ENCODE measurements around the gene TTN. TPM values are rescaled to one million over a fixed set of nuclear protein-coding genes. Genes with fewer than 3 reads are reported as not detected.

Gene TTN
- total RNA-seq, 2 donors from 2014 or later: 6.4 to 6.7 TPM

DNA sequence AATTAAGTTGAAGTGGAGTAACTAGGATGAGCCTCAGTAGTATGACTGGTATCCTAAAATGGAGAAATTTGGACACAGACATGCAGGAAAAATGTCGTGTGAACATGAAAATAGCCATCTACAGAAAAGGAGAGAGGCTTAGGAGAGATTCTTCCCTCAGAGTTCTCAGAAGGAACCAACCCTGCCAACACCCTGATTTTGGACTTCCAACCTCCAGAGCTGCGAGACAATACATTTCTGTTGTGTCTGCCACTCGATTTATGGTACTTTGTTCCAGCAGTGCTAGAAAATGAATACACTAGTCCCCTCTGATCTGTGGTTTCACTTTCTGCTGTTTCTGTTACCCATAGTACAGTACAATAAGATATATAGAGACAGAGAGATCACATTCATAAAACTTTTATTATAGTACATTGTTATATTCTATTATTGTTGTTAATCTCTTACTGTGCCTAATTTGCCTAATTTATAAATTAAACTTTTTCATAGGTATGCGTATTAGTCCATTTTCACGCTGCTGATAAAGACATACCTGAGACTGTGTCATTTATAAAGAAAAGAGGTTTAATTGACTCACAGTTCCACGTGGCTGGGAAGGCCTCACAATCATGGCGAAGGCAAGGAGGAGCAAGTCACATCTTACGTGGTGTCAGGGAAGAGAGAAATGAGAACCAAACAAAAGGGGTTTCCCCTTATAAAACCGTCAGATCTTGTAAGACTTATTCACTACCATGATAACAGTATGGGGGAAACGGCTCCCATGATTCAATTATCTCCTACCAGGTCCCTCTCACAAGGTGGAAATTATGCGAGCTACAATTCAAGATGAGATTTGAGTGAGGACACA is 285.7 kb downstream of the TTN start:
- DNase-seq (ENCODE audit: low spot score): no peak
- intact Hi-C loops (cut with DNase I): no loop called here

DNA sequence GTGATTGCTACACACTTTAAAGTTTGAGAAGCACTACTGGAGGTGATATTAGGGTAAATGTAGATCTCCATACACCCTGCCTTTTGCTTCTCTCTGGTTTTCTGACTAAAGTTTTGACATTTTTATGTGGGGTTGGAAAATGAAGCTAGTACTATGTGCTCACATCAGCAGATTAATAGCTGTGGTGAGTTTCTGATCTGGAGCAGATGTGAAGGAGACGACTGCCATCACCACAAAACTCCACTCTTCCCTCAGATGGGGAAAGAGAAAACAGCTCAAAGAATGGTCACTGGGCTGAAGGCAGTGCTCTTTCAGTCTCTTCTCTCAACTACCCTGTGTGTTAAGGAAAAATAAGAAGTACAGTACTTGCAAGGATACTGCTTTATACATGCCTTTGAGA is 289.7 kb downstream of the TTN start:
- no peak for DNase-seq (ENCODE audit: low spot score)
- intact Hi-C loops (cut with DNase I): no loop called here

DNA sequence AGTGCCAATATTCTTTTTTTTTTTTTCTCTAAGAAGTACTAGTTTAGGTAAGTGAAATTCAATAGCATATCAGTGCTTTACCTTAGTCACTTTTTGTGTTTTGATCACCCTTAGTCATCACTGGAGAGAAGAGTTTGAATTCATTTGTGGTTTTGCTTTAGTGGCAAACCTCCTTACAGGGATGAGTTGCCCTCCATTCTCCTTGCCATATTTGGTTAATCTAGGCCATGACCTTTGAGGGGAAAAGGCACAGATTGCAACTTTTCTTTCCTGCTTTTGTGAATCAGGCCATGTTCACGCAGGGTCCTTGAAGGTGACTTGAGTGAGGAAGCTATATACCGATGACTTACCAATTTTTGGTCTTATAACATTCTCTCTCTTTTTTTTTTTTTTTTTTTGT is 292.6 kb downstream of the TTN start:
- DNase-seq (ENCODE audit: low spot score): no peak
- intact Hi-C loops (cut with DNase I): no loop called here

DNA sequence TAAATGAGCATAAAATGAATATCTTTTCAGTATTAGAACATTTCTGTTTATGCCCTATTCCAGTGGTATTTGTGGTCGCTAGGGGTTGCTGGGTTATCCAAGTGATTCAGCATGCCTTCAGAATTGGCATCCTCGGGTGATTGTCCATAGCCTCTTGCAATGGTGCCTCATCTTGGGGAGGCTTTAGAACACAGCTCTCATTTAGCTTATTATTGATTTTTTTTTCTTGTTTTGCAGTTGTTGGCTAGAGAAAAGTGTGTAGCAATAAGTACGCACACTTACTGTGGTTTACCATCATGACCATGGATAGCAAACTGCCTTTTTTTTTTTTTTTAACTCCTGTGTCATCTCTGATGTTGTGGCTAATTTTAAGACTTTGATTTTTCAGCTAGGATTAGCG is 293.3 kb downstream of the TTN start:
- intact Hi-C loops (cut with DNase I): no loop called here

GRCh38 chr2:178512484-178512883 is 294.7 kb downstream of the TTN start:
- no peak for DNase-seq (ENCODE audit: low spot score)
- intact Hi-C loops (cut with DNase I): no loop called here

More for the DNA sequence above, 293.3 kb downstream of the TTN start:
- DNase-seq (ENCODE audit: low spot score): no peak

DNA sequence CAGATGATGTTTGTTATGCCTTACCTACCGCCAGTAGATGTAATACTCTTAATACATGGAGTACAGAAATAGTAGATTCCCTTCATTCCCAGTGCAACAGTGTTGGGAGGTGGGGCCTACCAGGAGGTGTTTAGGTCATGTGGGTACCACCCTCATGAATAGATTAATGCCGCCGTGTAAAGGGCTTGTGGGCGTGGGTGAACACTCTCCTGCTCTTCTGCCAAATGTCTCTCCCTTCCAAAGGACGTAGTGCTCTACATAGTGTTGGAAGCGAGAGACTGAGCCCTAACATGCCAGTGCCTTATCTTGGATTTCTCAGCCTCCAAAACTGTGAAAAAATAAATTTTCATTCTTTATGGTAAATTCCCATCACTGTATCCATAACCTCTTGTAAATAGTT is 296.8 kb downstream of the TTN start:
- no peak for DNase-seq (ENCODE audit: low spot score)
- intact Hi-C loops (cut with DNase I): no loop called here

GRCh38 chr2:178508646-178509045 is 298.6 kb downstream of the TTN start:
- intact Hi-C loops (cut with DNase I): no loop called here
- DNase-seq (ENCODE audit: low spot score): no peak

DNA sequence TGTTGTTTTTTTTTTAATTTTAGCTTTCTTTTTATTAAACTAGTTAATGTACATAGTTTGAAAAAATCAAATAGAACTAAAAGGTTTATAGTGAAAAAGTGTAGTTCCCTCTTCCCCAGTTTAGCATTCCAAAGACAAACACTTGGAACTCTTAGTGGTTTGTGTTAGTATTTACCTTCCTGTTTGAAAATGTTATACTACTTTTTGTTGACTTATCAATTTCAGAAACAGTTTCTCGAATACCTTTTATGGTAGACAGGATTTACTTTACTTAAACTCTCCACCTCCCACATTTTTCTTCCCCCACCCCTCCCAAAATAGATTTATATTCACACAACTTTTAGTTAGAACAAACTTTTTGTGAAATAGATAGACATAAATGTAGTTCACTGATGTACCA is 300.3 kb downstream of the TTN start:
- intact Hi-C loops (cut with DNase I): no loop called here
- DNase-seq (ENCODE audit: low spot score): no peak

DNA sequence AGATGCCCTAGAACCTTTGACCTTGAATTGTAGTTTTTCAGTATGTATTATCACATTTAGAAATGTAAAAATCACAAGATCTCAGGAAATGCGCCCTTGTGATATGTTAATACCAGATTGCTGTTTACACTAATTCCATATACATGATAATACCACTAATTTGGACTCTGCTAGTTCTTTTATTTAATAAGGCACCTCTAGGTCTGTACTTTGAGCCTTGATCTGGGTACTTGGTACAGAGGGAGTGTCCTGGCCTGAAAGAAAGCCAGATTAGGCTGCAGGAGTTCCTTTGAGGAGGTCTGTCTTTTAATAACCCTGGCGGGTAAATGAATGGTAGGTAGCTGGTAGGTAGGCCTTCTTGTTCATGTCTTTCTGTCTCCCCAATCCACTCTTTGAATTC is 300.7 kb downstream of the TTN start:
- intact Hi-C loops (cut with DNase I): no loop called here
- DNase-seq (ENCODE audit: low spot score): no peak

- DNase-seq (ENCODE audit: low spot score): no peak
- intact Hi-C loops (cut with DNase I): no loop called here
Measured at GRCh38 chr2:178506101-178506500, 301.1 kb downstream of the TTN start.

- intact Hi-C loops (cut with DNase I): no loop called here
- no peak for DNase-seq (ENCODE audit: low spot score)
Measured at GRCh38 chr2:178502751-178503150, 304.5 kb downstream of the TTN start.

- DNase-seq (ENCODE audit: low spot score): no peak
- intact Hi-C loops (cut with DNase I): no loop called here
Measured at GRCh38 chr2:178499640-178500039, 307.6 kb downstream of the TTN start.

DNA sequence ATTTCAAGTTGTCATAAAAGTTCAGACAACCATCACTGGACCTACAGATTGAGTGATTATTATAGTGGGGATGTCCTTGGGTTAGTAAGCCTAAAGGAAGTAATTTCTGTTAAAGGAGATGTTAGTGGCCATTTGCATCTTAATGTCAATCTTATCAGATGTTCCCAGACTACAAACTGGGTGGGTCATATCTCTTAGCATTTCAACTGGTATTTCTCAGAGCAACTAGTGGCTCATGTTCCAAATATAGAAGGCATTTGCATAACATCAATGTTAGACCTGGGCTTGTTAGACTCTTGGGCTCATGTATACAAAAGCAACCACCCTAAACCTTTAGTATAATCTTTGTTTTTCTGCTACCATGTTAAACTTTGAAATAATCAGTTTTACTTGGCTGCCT is 309.1 kb downstream of the TTN start:
- intact Hi-C loops (cut with DNase I): no loop called here
- no peak for DNase-seq (ENCODE audit: low spot score)

DNA sequence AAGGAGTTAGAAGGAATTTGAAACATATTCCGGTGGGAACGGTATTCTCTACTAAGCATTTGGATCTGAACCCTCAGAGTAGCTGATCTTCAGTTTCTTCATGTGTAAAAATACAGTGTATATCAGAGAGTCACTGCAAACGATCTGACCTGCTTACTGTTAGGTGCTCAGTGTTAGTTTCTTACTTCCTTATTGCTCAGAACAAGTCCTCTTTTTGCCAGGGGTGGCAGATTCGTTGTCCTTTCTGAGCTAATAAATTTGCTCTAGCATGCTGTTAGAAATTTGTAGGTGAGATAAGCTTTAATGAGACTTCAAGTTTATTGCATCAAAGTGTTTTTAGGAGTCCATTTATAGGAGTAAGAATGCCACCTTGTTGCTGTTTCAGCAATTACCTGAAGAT is 311.2 kb downstream of the TTN start:
- DNase-seq (ENCODE audit: low spot score): no peak
- intact Hi-C loops (cut with DNase I): no loop called here

DNA sequence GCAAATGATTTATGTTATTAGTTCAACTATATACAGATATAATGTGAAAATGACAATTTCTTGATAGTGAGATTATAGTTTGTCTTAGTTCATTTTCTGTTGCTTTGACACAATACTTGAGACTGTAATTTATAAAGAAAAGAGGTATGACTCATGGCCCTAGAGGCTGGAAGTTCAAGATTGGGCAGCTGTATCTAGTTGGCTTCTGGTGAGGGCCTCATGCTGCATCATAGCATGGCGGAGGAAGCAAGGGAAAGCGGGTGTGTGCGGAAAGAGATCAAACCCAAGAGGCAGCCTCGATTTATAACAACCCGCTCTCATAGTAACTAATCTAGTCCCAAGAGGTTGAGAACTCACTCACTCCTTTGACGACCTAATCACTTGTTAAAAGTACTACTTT is 315.6 kb downstream of the TTN start:
- intact Hi-C loops (cut with DNase I): no loop called here
- no peak for DNase-seq (ENCODE audit: low spot score)

DNA sequence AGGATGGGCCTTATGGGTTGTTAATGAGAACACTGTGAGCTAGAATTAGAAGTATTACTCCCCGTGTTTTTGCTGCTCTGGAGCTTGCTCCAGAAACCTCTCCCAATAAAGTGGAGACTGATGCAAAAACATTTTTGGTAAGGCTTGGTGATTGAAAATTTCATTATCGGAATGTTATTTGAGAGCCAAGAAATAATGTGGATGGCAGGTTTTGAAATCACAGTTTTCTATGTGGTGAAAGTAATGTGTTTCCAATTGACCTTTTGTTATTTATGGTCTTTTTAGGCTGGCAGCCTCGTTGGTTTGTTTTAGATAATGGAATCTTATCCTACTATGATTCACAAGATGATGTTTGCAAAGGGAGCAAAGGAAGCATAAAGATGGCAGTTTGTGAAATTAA is 321.9 kb downstream of the TTN start:
- intact Hi-C loops (cut with DNase I): no loop called here
- DNase-seq (ENCODE audit: low spot score): no peak

GRCh38 chr2:178484245-178485041 is 322.8 kb downstream of the TTN start:
- intact Hi-C loops (cut with DNase I): no loop called here
- no peak for DNase-seq (ENCODE audit: low spot score)

GRCh38 chr2:178482437-178482836 is 324.8 kb downstream of the TTN start:
- intact Hi-C loops (cut with DNase I): no loop called here
- no peak for DNase-seq (ENCODE audit: low spot score)

DNA sequence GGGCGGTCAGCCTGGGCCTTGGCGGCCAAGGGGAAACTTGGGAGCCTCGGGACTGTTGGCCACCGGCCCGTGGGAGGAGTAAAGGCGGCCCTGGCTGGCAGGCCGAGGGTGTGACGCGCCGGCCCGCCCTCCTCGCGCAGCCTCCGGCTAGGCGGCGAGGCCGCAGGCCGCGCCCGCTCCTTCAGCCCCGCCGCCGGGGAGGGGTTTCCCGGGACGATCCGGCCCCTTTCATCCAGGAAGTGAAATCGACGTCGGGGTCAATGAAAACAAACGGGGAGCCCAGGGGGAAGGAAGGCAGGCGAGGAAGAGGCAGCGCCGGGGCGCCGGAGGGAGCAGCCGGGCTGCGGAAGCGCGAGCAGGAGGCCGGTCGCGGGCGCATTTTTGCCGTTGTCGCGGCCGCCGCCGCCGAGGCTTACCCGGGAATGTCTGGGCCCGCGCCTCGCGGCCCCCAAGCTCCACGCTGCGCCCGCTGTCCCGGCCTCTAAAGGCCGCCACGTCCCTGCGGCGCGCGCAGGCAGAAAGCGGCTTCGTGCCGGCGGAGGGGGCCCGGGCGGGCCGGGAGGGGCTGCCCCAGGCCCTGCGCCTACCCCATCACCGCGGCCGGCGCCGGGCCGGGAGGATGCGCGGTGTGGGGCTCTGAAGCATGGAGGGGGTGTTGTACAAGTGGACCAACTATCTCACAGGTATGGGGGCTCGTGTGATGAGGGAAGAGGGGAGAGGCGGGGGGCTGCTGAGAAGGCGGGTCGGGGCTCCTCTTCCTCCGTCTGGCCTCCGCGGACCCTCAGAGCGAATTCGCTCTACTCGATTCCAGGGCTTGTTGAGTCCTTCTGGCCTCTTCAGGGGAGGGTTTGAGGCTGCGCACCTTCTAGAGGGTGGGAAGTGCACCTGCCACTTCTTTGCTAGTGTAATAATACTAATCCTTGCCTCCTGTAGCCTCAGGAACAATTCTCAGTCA is 326.7 kb downstream of the TTN start, which contains the start of gene PLEKHA3:
Gene PLEKHA3 (plus strand): TSS at position 231 of the 955 bp plus-strand sequence. CDS start 413 bp downstream, at position 644.
- intact Hi-C loops (cut with DNase I): no loop called here
- DNase-seq (ENCODE audit: low spot score): peak; percentile 99

All from posterior vena cava (tissue), 2 donors.